Thymus (tissue), 11 donors: ENCODE results near the gene CACTIN. TPM values are rescaled to one million over a fixed set of nuclear protein-coding genes. Genes with fewer than 3 reads are reported as not detected.
"Not testable (repeated sequence)": the region's sequence is repeated elsewhere in the genome, so short reads cannot be mapped to it uniquely, and the experiment has no call there.

Experiments
- DNase-seq, 9 donors: peaks; one replicate each; pipeline ENCODE4 v3.0.0-alpha.2; 2013; ENCODE audit warnings: low spot score in 9 of 9, low read depth in 6 of 9, missing footprints in 1 of 9
- H3K27ac ChIP-seq, 2 donors: one replicate each; pipeline ENCODE4 v1.5.1; 2013; ENCODE audit warnings: control low read depth in 1 of 2, low read depth in 1 of 2, low read length in 1 of 2, mild to moderate bottlenecking in 1 of 2, moderate library complexity in 1 of 2
- H3K27me3 ChIP-seq, 2 donors: one replicate each; pipeline ENCODE4 v1.5.1; 2013; ENCODE audit warnings: low read length in 1 of 2; ENCODE audit not compliant: control insufficient read depth in 2 of 2, insufficient read depth in 1 of 2
- H3K36me3 ChIP-seq, 2 donors: one replicate each; pipeline ENCODE4 v1.5.1; 2013; ENCODE audit warnings: low read length in 1 of 2, mild to moderate bottlenecking in 1 of 2, moderate library complexity in 1 of 2; ENCODE audit not compliant: control insufficient read depth in 2 of 2, insufficient read depth in 2 of 2
- H3K4me1 ChIP-seq, 2 donors: one replicate each; pipeline ENCODE4 v1.5.1; 2013; ENCODE audit warnings: low read length in 2 of 2; ENCODE audit not compliant: control insufficient read depth in 2 of 2, insufficient read depth in 2 of 2
- H3K4me3 ChIP-seq, 2 donors: one replicate each; pipeline ENCODE4 v1.5.1; 2013; ENCODE audit warnings: low read length in 2 of 2, control low read depth in 1 of 2, mild to moderate bottlenecking in 1 of 2
- H3K9me3 ChIP-seq, 2 donors: one replicate each; pipeline ENCODE4 v1.5.1; 2013; ENCODE audit warnings: low read length in 1 of 2, mild to moderate bottlenecking in 1 of 2; ENCODE audit not compliant: control insufficient read depth in 2 of 2, insufficient read depth in 1 of 2
- WGBS: extraction: QIAGEN DNeasy Blood & Tissue Kit; methylation state at CpG from one replicate; pipeline ENCODE4 v1.1.7; 2013; 5-methylcytosine and 5-hydroxymethylcytosine counted together
- polyA plus RNA-seq: library from polyadenylated mRNA; stranded (reverse); fragments of 200-250 nt; gene quantifications from one replicate; pipeline ENCODE4 v1.2.3, GENCODE V29; 2013
- total RNA-seq: library from RNA; stranded (reverse); fragments of 120-200 nt; gene quantifications from one replicate; pipeline ENCODE4 v1.2.4, GENCODE V29; 2013
- donor health status: healthy.

The CACTIN gene
- total and polyA plus RNA-seq, 2 donors = 20.4 to 24.4 TPM

GRCh38 chr19:3573162-3573857 lies 53.3 kb downstream of the CACTIN start:
- under 1% methylated on average over 60 of the region's 60 CpGs for WGBS
- Histone ChIP-seq H3K4me1 (peaks cover 12 to 26% of the 10 kb centered on the region in 2 donors), H3K27me3 (no peaks in the 10 kb centered on the region), H3K4me3 (peak overlapping the region; percentile 80 to 83), H3K9me3 (peaks cover 1 to 13% of the 10 kb centered on the region in 2 donors), H3K36me3 (peaks cover 17 to 34% of the 10 kb centered on the region in 2 donors), H3K27ac (peak overlapping the region; percentile 76 to 77)
- no peak for DNase-seq

GRCh38 chr19:3572855-3573161 lies 53.8 kb downstream of the CACTIN start, which contains the start of gene HMG20B:
Gene HMG20B (plus strand): TSS chr19:3572944. CDS start chr19:3573310, 366 bp downstream.
- Histone ChIP-seq H3K27me3 (no peaks in the 10 kb centered on the region), H3K4me1 (peaks cover 12 to 26% of the 10 kb centered on the region in 2 donors), H3K36me3 (peaks cover 17 to 29% of the 10 kb centered on the region in 2 donors), H3K9me3 (peaks cover 1 to 13% of the 10 kb centered on the region in 2 donors), H3K4me3 (peak within 1 kb of the TSS; percentile 80 to 83), H3K27ac (peak within 1 kb of the TSS; percentile 77)
- DNase-seq = no peak
- under 1% methylated on average over 30 of the region's 30 CpGs for whole genome bisulfite sequencing

GRCh38 chr19:3572132-3572854 lies 54.3 kb downstream of the CACTIN start:
- peaks cover 12 to 26% of the 10 kb centered on the region in 2 donors for H3K4me1 ChIP-seq
- peak overlapping the region; percentile 44 to 50 for H3K4me3 ChIP-seq
- H3K36me3 ChIP-seq = peaks cover 17 to 26% of the 10 kb centered on the region in 2 donors
- no peaks in the 10 kb centered on the region for H3K27me3 ChIP-seq
- DNase-seq = peak; percentile 97 to 100 (median 100)
- WGBS = 4% methylated on average over 48 of the region's 48 CpGs
- peak overlapping the region; percentile 44 to 77 for H3K27ac ChIP-seq
- peaks cover 1 to 13% of the 10 kb centered on the region in 2 donors for H3K9me3 ChIP-seq

GRCh38 chr19:3570606-3571011 lies 56.0 kb downstream of the CACTIN start:
- Histone ChIP-seq H3K27ac (no peak overlapping the region), H3K9me3 (peaks cover 1 to 13% of the 10 kb centered on the region in 2 donors), H3K4me1 (peaks cover 12 to 17% of the 10 kb centered on the region in 2 donors), H3K27me3 (no peaks in the 10 kb centered on the region), H3K36me3 (peaks cover 8 to 10% of the 10 kb centered on the region in 2 donors), H3K4me3 (no peak overlapping the region)
- DNase-seq = no peak
- 96% methylated on average over 7 of the region's 7 CpGs for WGBS

GRCh38 chr19:3570042-3570441 lies 56.5 kb downstream of the CACTIN start:
- Histone ChIP-seq H3K4me1 (peaks cover 12 to 17% of the 10 kb centered on the region in 2 donors), H3K9me3 (peaks cover 0 to 13% of the 10 kb centered on the region in 2 donors)
- not testable (repeated sequence) for DNase-seq, H3K27ac ChIP-seq, H3K27me3 ChIP-seq, H3K4me3 ChIP-seq, H3K36me3 ChIP-seq
- WGBS = 97% methylated on average over 11 of the region's 11 CpGs

GRCh38 chr19:3565139-3565538 lies 61.5 kb downstream of the CACTIN start:
- no peaks in the 10 kb centered on the region for H3K27me3 ChIP-seq
- H3K36me3 ChIP-seq = no peaks in the 10 kb centered on the region
- 95% methylated on average over 19 of the region's 19 CpGs for WGBS
- no peak for DNase-seq
- peaks cover 0 to 4% of the 10 kb centered on the region in 2 donors for H3K4me1 ChIP-seq
- no peaks in the 10 kb centered on the region for H3K9me3 ChIP-seq
- H3K27ac ChIP-seq = no peak overlapping the region
- H3K4me3 ChIP-seq = no peak overlapping the region

GRCh38 chr19:3563709-3564524 lies 62.7 kb downstream of the CACTIN start:
- Histone ChIP-seq H3K27ac (no peak overlapping the region), H3K9me3 (no peaks in the 10 kb centered on the region), H3K4me1 (peaks cover 0 to 4% of the 10 kb centered on the region in 2 donors), H3K36me3 (no peaks in the 10 kb centered on the region), H3K27me3 (no peaks in the 10 kb centered on the region), H3K4me3 (no peak overlapping the region)
- 92% methylated on average over 17 of the region's 17 CpGs for WGBS
- no peak for DNase-seq
